ENCODE data around the gene HOXC12.

GRCh38 chr12:53960187-53961024, 5.7 kb downstream of the HOXC12 start:
- TF ChIP-seq CTCF (IDR thresholded peaks at IDR 0.05) = no peak
- no peak for TF ChIP-seq EP300 (IDR thresholded peaks at IDR 0.05)
